ENCODE measurements around the gene NDRG2.
"Not testable (repeated sequence)": the region's sequence is repeated elsewhere in the genome, so short reads cannot be mapped to it uniquely, and the experiment has no call there.

Gene NDRG2

DNA sequence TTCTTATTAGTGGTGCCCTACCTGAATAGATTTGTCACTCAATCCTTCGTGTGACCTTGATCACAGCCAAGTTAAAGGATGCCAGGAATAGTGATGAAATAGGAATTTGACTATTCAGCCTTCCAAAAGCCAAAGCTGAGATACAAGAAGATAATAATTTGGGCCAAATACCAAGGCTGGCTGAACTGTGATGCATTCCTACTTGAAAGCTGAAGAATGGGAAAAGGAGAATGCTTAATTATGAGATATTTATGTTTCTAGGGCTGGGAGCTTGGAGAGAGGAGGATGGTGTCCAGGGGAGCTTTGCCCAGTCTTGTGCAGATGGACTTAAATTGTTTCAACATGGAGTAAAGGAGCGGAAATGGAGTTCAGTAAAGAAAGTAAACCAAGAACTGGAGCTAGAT lies 22.5 kb upstream of the NDRG2 start:
- Mint-ChIP-seq H3K9me3 (no peaks in the 10 kb centered on the region), H3K36me3 (ENCODE audit: low read depth) (no peaks in the 10 kb centered on the region)
- DNase-seq (ENCODE audit: low spot score), result no peak

GRCh38 chr14:21043974-21044618 lies 19.2 kb upstream of the NDRG2 start:
- H3K9me3 Mint-ChIP-seq, result no peaks in the 10 kb centered on the region
- H3K27me3 Mint-ChIP-seq (ENCODE audit: low read depth), result peaks cover 26% of the 10 kb centered on the region
- peaks cover 6% of the 10 kb centered on the region for H3K4me1 Mint-ChIP-seq (ENCODE audit: low read depth)
- no peak for DNase-seq (ENCODE audit: low spot score)
- no peaks in the 10 kb centered on the region for H3K36me3 Mint-ChIP-seq (ENCODE audit: low read depth)
- no peak overlapping the region for H3K4me3 Mint-ChIP-seq
- H3K27ac Mint-ChIP-seq, result no peak overlapping the region

More for the DNA sequence above, 22.5 kb upstream of the NDRG2 start:
- Mint-ChIP-seq H3K4me1 (ENCODE audit: low read depth) (peaks cover 6% of the 10 kb centered on the region), H3K27me3 (ENCODE audit: low read depth) (peaks cover 32% of the 10 kb centered on the region), H3K4me3 (no peak overlapping the region), H3K27ac (no peak overlapping the region)

DNA sequence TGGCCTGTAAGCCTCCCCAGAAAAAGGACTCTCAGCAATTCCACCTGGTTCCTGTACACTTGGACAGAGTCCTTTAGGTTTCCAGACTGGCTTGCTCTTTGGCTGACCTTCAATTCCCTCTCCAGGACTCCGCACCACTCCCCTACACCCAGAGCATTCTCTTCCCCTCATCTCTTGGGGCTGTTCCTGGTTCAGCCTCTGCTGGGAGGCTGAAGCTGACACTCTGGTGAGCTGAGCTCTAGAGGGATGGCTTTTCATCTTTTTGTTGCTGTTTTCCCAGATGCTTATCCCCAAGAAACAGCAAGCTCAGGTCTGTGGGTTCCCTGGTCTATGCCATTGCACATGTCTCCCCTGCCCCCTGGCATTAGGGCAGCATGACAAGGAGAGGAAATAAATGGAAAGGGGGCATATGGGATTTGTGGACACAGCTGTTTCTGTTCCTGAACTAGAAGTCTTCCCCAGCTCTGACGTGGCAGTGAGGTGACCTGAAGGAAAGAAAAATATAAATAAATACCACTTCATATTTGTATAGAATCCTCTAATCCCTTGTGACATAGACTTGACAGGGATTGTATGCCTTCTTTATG lies 18.6 kb upstream of the NDRG2 start:
- H3K27ac Mint-ChIP-seq, result no peak overlapping the region
- peaks cover 26% of the 10 kb centered on the region for H3K27me3 Mint-ChIP-seq (ENCODE audit: low read depth)
- no peaks in the 10 kb centered on the region for H3K9me3 Mint-ChIP-seq
- peaks cover 6% of the 10 kb centered on the region for H3K4me1 Mint-ChIP-seq (ENCODE audit: low read depth)
- no peak overlapping the region for H3K4me3 Mint-ChIP-seq
- H3K36me3 Mint-ChIP-seq (ENCODE audit: low read depth), result no peaks in the 10 kb centered on the region
- no peak for DNase-seq (ENCODE audit: low spot score)

- no peak for DNase-seq (ENCODE audit: low spot score)
- Mint-ChIP-seq H3K27ac (no peak overlapping the region), H3K27me3 (ENCODE audit: low read depth) (peaks cover 26% of the 10 kb centered on the region), H3K4me1 (ENCODE audit: low read depth) (peaks cover 6% of the 10 kb centered on the region), H3K4me3 (no peak overlapping the region), H3K9me3 (no peaks in the 10 kb centered on the region), H3K36me3 (ENCODE audit: low read depth) (no peaks in the 10 kb centered on the region)
These were observed 18.1 kb upstream of the NDRG2 start for GRCh38 chr14:21042918-21043317.

- no peaks in the 10 kb centered on the region for H3K9me3 Mint-ChIP-seq
- no peaks in the 10 kb centered on the region for H3K36me3 Mint-ChIP-seq (ENCODE audit: low read depth)
- H3K27ac Mint-ChIP-seq, result no peak within 1 kb of the TSS
- no peak for DNase-seq (ENCODE audit: low spot score)
- no peak within 1 kb of the TSS for H3K4me3 Mint-ChIP-seq
- H3K27me3 Mint-ChIP-seq (ENCODE audit: low read depth), result peaks cover 27% of the 10 kb centered on the region
- peaks cover 6% of the 10 kb centered on the region for H3K4me1 Mint-ChIP-seq (ENCODE audit: low read depth)
These were observed 17.0 kb upstream of the NDRG2 start, which contains the start of gene RNASE7 for GRCh38 chr14:21041676-21042433. Gene RNASE7 (plus strand): TSS chr14:21042362. CDS start chr14:21042993, 631 bp downstream.

DNA sequence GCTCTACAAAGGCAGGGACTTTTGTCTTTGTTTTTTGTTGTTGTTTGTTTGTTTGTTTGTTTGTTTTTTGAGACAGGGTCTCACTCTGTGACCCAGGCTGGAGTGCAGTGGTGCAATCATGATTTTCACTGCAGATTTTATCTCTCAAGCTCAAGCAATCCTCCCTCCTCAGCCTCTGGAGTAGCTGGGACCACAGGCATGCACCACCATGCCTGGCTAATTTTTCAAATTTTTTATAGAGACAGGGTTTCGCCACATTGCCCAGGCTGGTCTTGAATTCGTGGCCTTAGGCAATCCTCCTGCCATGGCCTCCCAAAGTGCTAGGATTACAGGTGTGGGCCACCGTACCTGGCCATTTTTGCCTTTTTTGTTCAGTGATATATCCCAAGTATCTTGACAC lies 16.1 kb upstream of the NDRG2 start:
- H3K9me3 Mint-ChIP-seq; H3K4me1 Mint-ChIP-seq (ENCODE audit: low read depth); H3K4me3 Mint-ChIP-seq; H3K36me3 Mint-ChIP-seq (ENCODE audit: low read depth); DNase-seq (ENCODE audit: low spot score); H3K27ac Mint-ChIP-seq: not testable (repeated sequence)
- peaks cover 24% of the 10 kb centered on the region for H3K27me3 Mint-ChIP-seq (ENCODE audit: low read depth)

DNA sequence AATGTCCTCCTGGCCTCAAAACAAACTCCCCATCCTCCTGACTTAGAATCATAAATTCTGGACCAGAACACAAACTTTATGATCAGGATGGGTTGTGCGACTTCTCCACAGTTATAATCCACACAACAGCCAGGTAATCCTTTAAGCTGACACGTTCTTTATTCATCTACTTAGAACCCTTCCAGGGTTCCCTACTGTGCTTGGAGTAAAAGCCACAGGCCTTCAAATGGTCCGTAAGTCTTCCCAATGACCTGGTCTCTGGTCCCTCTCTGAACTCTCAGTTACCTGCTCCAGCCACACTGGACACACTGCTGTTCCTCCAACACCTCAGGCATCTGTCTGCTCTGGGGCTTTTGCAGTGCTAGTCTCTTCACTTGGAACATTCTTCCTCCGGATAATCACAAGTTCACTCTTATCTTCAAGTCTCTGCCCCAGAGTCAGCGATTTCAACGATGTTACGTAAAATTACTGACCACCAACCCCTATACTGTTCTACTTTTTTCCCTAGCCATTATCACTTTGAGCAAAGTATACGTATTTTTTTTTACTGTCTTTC lies 15.6 kb upstream of the NDRG2 start:
- H3K27me3 Mint-ChIP-seq (ENCODE audit: low read depth), result peaks cover 20% of the 10 kb centered on the region
- no peak overlapping the region for H3K4me3 Mint-ChIP-seq
- DNase-seq (ENCODE audit: low spot score), result no peak
- no peaks in the 10 kb centered on the region for H3K36me3 Mint-ChIP-seq (ENCODE audit: low read depth)
- no peaks in the 10 kb centered on the region for H3K9me3 Mint-ChIP-seq
- peaks cover 6% of the 10 kb centered on the region for H3K4me1 Mint-ChIP-seq (ENCODE audit: low read depth)
- H3K27ac Mint-ChIP-seq, result no peak overlapping the region

GRCh38 chr14:21039585-21040369 lies 14.9 kb upstream of the NDRG2 start:
- H3K36me3 Mint-ChIP-seq (ENCODE audit: low read depth), result no peaks in the 10 kb centered on the region
- no peaks in the 10 kb centered on the region for H3K9me3 Mint-ChIP-seq
- no peak overlapping the region for H3K27ac Mint-ChIP-seq
- H3K4me3 Mint-ChIP-seq, result no peak overlapping the region
- peaks cover 15% of the 10 kb centered on the region for H3K27me3 Mint-ChIP-seq (ENCODE audit: low read depth)
- peaks cover 6% of the 10 kb centered on the region for H3K4me1 Mint-ChIP-seq (ENCODE audit: low read depth)
- DNase-seq (ENCODE audit: low spot score), result no peak

DNA sequence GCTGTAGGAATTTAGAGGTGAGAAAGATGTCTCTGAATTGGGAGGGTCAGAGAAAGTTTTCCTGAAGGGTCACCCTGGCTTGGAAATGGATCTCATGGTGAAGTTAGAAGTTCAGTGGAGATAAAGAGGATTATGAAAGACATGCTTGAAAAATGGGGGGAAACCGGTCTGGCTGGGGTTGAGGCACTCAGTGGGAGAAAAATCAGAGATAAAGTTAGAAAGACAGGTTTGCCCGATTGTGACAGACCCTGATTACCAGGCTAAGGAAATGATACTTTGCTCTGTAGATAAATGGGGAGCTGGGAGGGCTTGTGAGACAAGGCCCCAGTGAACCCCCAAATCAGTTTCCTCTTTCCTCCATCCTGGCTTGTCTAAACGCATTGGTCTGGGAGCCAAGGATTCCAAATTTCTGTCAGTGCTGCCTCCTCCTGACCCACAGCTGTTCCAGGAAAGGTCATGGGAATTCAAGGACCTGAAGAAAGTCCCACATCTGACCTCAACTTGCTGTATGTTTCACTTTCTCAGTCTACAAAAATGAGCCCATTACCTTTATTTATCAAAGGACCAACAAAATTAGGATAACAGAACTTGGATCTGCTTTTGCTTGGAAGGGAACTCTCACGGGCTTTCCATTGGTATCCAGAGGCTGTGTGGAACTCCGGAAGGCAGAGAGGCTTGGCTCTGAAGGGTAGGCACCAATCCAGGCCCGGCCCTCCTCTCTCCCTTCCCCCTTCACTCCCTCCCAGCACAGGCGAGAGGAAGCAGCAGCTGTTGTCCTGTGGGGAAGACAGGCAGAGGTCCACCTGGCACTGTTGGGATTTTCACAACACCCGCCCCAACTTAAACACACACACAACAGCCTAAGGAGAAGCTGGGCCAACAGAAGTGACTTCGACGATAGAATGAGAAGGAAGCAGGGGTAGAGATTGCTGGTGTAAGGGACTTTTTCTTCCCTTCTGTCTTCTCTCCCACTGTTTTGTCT lies 13.9 kb upstream of the NDRG2 start:
- Mint-ChIP-seq H3K27me3 (ENCODE audit: low read depth) (peaks cover 12% of the 10 kb centered on the region), H3K4me1 (ENCODE audit: low read depth) (no peaks in the 10 kb centered on the region), H3K4me3 (no peak overlapping the region), H3K9me3 (no peaks in the 10 kb centered on the region), H3K36me3 (ENCODE audit: low read depth) (no peaks in the 10 kb centered on the region), H3K27ac (no peak overlapping the region)
- no peak for DNase-seq (ENCODE audit: low spot score)

- H3K36me3 Mint-ChIP-seq (ENCODE audit: low read depth), result no peaks in the 10 kb centered on the region
- H3K4me3 Mint-ChIP-seq, result no peak overlapping the region
- H3K27ac Mint-ChIP-seq, result no peak overlapping the region
- peaks cover 16% of the 10 kb centered on the region for H3K27me3 Mint-ChIP-seq (ENCODE audit: low read depth)
- DNase-seq (ENCODE audit: low spot score), result no peak
- H3K9me3 Mint-ChIP-seq, result no peaks in the 10 kb centered on the region
- no peaks in the 10 kb centered on the region for H3K4me1 Mint-ChIP-seq (ENCODE audit: low read depth)
These were observed 12.3 kb upstream of the NDRG2 start for GRCh38 chr14:21037156-21037555.

DNA sequence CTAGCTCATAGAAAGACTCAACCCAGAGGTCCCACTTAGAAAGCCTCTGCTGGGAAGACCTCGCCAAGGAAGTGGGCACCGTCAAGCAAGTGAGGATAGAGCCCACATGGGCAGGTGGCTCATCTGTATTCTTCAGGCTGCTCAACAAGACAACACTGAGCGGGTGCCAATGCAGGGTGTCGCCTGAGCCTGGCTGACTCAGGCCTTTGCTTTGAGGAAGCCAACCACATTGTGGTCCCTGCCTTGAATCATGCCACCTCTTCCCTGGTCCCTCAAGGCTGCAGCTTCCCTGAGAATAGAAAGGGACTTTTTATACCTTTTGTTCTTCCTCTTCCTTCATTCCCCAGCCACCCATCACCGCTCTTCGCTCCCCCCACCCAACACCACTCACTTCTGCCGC lies 11.9 kb upstream of the NDRG2 start:
- Mint-ChIP-seq H3K36me3 (ENCODE audit: low read depth) (no peaks in the 10 kb centered on the region), H3K4me3 (no peak overlapping the region), H3K9me3 (no peaks in the 10 kb centered on the region), H3K4me1 (ENCODE audit: low read depth) (no peaks in the 10 kb centered on the region), H3K27me3 (ENCODE audit: low read depth) (peaks cover 18% of the 10 kb centered on the region), H3K27ac (no peak overlapping the region)
- no peak for DNase-seq (ENCODE audit: low spot score)

GRCh38 chr14:21034707-21035106 lies 9.8 kb upstream of the NDRG2 start, which contains the start of gene RNASE13:
Gene RNASE13 (minus strand): TSS chr14:21034807. CDS start chr14:21034288, 519 bp downstream.
- no peak for DNase-seq (ENCODE audit: low spot score)
- Mint-ChIP-seq H3K27me3 (ENCODE audit: low read depth) (peaks cover 21% of the 10 kb centered on the region), H3K4me3 (no peak within 1 kb of the TSS), H3K9me3 (no peaks in the 10 kb centered on the region), H3K27ac (no peak within 1 kb of the TSS), H3K36me3 (ENCODE audit: low read depth) (no peaks in the 10 kb centered on the region), H3K4me1 (ENCODE audit: low read depth) (no peaks in the 10 kb centered on the region)
